B cell (primary cell): ENCODE results near the gene COBL. TPM values are rescaled to one million over a fixed set of nuclear protein-coding genes. Genes with fewer than 3 reads are reported as not detected.

Experiments used
- ATAC-seq: fragments of 200-7000 bp; cut with Tn5 transposase; one replicate; pipeline ENCODE4 v1.10.0; 2021; ENCODE audit warnings: low read depth, mild to moderate bottlenecking, moderate number of reproducible peaks, moderate library complexity
- CTCF ChIA-PET: fragments of 350-600 bp; sonication (Branson Sonifier 250); formaldehyde crosslinking; loops from one replicate; lab custom pipeline; 2021; ENCODE audit warnings: antibody characterized with exemption, inconsistent platforms; lab: Charles Lee
- POLR2A ChIA-PET: fragments of 350-600 bp; sonication (Branson Sonifier 250); formaldehyde crosslinking; loops from one replicate; lab custom pipeline; 2021; ENCODE audit warnings: antibody characterized with exemption; lab: Charles Lee
- DNase-seq: peaks from one replicate; pipeline ENCODE4 v3.0.0; 2013
- H2AFZ ChIP-seq: 2 replicates; pipeline ENCODE4 v1.6.1; 2012; ENCODE audit warnings: mild to moderate bottlenecking, low read depth, low read length; ENCODE audit not compliant: insufficient read depth, poor library complexity, severe bottlenecking
- H3K27ac ChIP-seq, 2 donors: 1 replicate in 1 of 2; 2 replicates in 1 of 2; pipeline ENCODE4 v1.5.1; 2012 to 2013; ENCODE audit warnings: low read length in 2 of 2, mild to moderate bottlenecking in 2 of 2, moderate library complexity in 1 of 2
- H3K27me3 ChIP-seq, 4 experiments: fragments of 200-600 bp in 1 of 4; sonication (generic) in 1 of 4; replicated peaks in 1 of 4; 1 replicate in 2 of 4; 2 replicates in 2 of 4; pipeline versions ENCODE4 v1.6.1 to v1.7.0; 2013 to 2016; ENCODE audit warnings: low read length in 3 of 4, mild to moderate bottlenecking in 2 of 4, mixed read lengths in 1 of 4, moderate library complexity in 1 of 4; ENCODE audit not compliant: insufficient read depth in 4 of 4, control insufficient read depth in 3 of 4; ENCODE audit errors: control extremely low read depth in 1 of 4
- H3K36me3 ChIP-seq, 2 experiments: replicated peaks in 1 of 2; 1 replicate in 1 of 2; 2 replicates in 1 of 2; pipeline versions ENCODE4 v1.6.1 to v1.7.1; 2013; ENCODE audit warnings: low read length in 1 of 2; ENCODE audit not compliant: insufficient read depth in 2 of 2, control insufficient read depth in 1 of 2; ENCODE audit errors: control extremely low read depth in 1 of 2, extremely low read depth in 1 of 2
- H3K4me1 ChIP-seq, 2 donors: fragments of 200-600 bp in 1 of 2; sonication (generic) in 1 of 2; 1 replicate in 1 of 2; 2 replicates in 1 of 2; pipeline versions ENCODE4 v1.5.1 to v1.6.1; 2013 to 2017; ENCODE audit warnings: low read length in 2 of 2; ENCODE audit not compliant: control insufficient read depth in 2 of 2, insufficient read depth in 2 of 2
- H3K4me2 ChIP-seq: replicated peaks from 2 replicates; pipeline ENCODE3; 2012; ENCODE audit warnings: mild to moderate bottlenecking, low read depth, low read length; ENCODE audit not compliant: poor library complexity, severe bottlenecking
- H3K4me3 ChIP-seq, 5 experiments: fragments of 200-600 bp in 1 of 5; sonication (generic) in 1 of 5; 1 replicate in 3 of 5; 2 replicates in 2 of 5; pipeline versions ENCODE4 v1.5.1 to v1.7.0; 2011 to 2016; ENCODE audit warnings: low read length in 4 of 5, mild to moderate bottlenecking in 4 of 5, low read depth in 2 of 5, control low read depth in 1 of 5, moderate library complexity in 1 of 5; ENCODE audit not compliant: insufficient read depth in 1 of 5; ENCODE audit errors: control extremely low read depth in 1 of 5, extremely low read depth in 1 of 5
- H3K79me2 ChIP-seq: fragments of 200-600 bp; sonication (generic); one replicate; pipeline ENCODE4 v1.6.0; 2016; ENCODE audit warnings: low read length; ENCODE audit not compliant: control insufficient read depth, insufficient read depth
- H3K9ac ChIP-seq: fragments of 200-600 bp; sonication (generic); 2 replicates; pipeline ENCODE4 v1.6.1; 2017; ENCODE audit warnings: mild to moderate bottlenecking, low read length, moderate library complexity
- H3K9me3 ChIP-seq, 3 donors: one replicate each; pipeline versions ENCODE4 v1.6.1 to v1.7.1; 2013; ENCODE audit warnings: low read length in 2 of 3; ENCODE audit not compliant: control insufficient read depth in 2 of 3, insufficient read depth in 1 of 3; ENCODE audit errors: control extremely low read depth in 1 of 3
- H4K20me1 ChIP-seq: 2 replicates; pipeline ENCODE4 v1.6.0; 2012; ENCODE audit warnings: mild to moderate bottlenecking, low read length; ENCODE audit not compliant: insufficient read depth, control insufficient read depth, poor library complexity, severe bottlenecking
- H3K27ac Mint-ChIP-seq: one replicate; pipeline ENCODE4 v1.8.0; 2021; ENCODE audit warnings: mixed read lengths
- H3K27me3 Mint-ChIP-seq: one replicate; pipeline ENCODE4 v1.8.0; 2021; ENCODE audit warnings: mixed read lengths
- H3K4me1 Mint-ChIP-seq: one replicate; pipeline ENCODE4 v1.8.0; 2021; ENCODE audit warnings: mixed read lengths
- H3K4me3 Mint-ChIP-seq: one replicate; pipeline ENCODE4 v1.8.0; 2021; ENCODE audit warnings: mixed read lengths
- H3K9me3 Mint-ChIP-seq: one replicate; pipeline ENCODE4 v1.8.0; 2022; ENCODE audit warnings: mixed read lengths; ENCODE audit not compliant: insufficient read depth
- EZH2 ChIP-seq: IDR thresholded peaks from 2 replicates; pipeline ENCODE4 v1.6.1; 2012; ENCODE audit warnings: borderline replicate concordance, low read depth, mild to moderate bottlenecking, moderate library complexity, low read length; ENCODE audit not compliant: insufficient read depth, poor library complexity, severe bottlenecking
- WGBS: methylation state at CpG from one replicate; pipeline ENCODE4 v1.1.5; 2013; ENCODE audit warnings: missing lambda C conversion rate; ENCODE audit not compliant: insufficient coverage; 5-methylcytosine and 5-hydroxymethylcytosine counted together
- intact Hi-C: fragments of 100-400 bp; cut with micrococcal nuclease; formaldehyde crosslinking; loops from one replicate; pipeline ENCODE4 v1.10.0; 2022
- polyA plus RNA-seq: library from polyadenylated mRNA; depleted of rRNA; stranded (reverse); fragments of >200 nt; gene quantifications from 2 replicates; pipeline ENCODE4 v1.2.3, GENCODE V29; 2012
- total RNA-seq, 2 donors: library from RNA; stranded (reverse); fragments of 120-200 nt in 1 of 2; gene quantifications; 1 replicate in 1 of 2; 2 replicates in 1 of 2; pipeline versions ENCODE4 v1.2.3 to v1.2.4, GENCODE V29; 2013 to 2022
- TF ChIP-seq, protein P1 (sequence below): fragments of 200-600 bp; IDR thresholded peaks from one replicate; pipeline ENCODE4 v1.8.0; 2022; ENCODE audit warnings: antibody characterized with exemption, mild to moderate bottlenecking

The COBL gene
- total and polyA plus RNA-seq, 2 donors (not counting 1 experiment from before 2014, with no cell fraction given): not detected

DNA sequence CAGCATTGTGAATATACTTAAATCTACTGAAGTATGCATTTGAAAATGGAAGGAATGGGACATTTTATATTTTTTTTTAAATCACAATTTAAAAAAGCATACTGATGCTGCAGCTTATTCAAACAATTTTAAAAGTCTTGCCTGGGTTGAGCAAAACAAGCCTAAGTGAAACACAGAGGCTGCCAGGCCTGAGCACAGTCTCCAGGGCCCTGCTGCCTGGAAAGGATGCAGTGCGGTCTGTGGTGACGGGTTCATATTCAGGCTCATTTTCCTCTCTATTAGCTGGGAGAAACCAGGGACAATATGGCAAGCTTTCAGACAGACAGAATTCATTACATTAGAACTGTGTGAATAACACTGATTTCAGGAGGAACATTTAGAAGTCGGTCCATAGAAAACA is 251.9 kb downstream of the COBL start:
- intact Hi-C loops: no loop called here
- CTCF ChIA-PET: no interaction called here
- no peak overlapping the region for H3K4me2 ChIP-seq
- no peak for DNase-seq
- no peak for ATAC-seq
- H2AFZ ChIP-seq: no peak overlapping the region
- no peaks in the 10 kb centered on the region for H4K20me1 ChIP-seq
- no peaks in the 10 kb centered on the region for H3K9me3 Mint-ChIP-seq
- H3K4me3 ChIP-seq: no peak overlapping the region
- H3K27me3 ChIP-seq: no peaks in the 10 kb centered on the region
- H3K9me3 ChIP-seq: no peaks in the 10 kb centered on the region
- TF ChIP-seq EZH2: no peak
- TF ChIP-seq, protein P1, sequence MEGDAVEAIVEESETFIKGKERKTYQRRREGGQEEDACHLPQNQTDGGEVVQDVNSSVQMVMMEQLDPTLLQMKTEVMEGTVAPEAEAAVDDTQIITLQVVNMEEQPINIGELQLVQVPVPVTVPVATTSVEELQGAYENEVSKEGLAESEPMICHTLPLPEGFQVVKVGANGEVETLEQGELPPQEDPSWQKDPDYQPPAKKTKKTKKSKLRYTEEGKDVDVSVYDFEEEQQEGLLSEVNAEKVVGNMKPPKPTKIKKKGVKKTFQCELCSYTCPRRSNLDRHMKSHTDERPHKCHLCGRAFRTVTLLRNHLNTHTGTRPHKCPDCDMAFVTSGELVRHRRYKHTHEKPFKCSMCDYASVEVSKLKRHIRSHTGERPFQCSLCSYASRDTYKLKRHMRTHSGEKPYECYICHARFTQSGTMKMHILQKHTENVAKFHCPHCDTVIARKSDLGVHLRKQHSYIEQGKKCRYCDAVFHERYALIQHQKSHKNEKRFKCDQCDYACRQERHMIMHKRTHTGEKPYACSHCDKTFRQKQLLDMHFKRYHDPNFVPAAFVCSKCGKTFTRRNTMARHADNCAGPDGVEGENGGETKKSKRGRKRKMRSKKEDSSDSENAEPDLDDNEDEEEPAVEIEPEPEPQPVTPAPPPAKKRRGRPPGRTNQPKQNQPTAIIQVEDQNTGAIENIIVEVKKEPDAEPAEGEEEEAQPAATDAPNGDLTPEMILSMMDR: no peak
- H3K4me1 Mint-ChIP-seq: no peaks in the 10 kb centered on the region
- POLR2A ChIA-PET: no interaction called here
- no peak overlapping the region for H3K9ac ChIP-seq
- no peaks in the 10 kb centered on the region for H3K36me3 ChIP-seq
- H3K27ac ChIP-seq: no peak overlapping the region
- 100% methylated on average over 2 of the region's 3 CpGs for WGBS
- no peak overlapping the region for H3K4me3 Mint-ChIP-seq
- no peaks in the 10 kb centered on the region for H3K4me1 ChIP-seq
- no peaks in the 10 kb centered on the region for H3K79me2 ChIP-seq
- H3K27ac Mint-ChIP-seq: no peak overlapping the region
- no peaks in the 10 kb centered on the region for H3K27me3 Mint-ChIP-seq

DNA sequence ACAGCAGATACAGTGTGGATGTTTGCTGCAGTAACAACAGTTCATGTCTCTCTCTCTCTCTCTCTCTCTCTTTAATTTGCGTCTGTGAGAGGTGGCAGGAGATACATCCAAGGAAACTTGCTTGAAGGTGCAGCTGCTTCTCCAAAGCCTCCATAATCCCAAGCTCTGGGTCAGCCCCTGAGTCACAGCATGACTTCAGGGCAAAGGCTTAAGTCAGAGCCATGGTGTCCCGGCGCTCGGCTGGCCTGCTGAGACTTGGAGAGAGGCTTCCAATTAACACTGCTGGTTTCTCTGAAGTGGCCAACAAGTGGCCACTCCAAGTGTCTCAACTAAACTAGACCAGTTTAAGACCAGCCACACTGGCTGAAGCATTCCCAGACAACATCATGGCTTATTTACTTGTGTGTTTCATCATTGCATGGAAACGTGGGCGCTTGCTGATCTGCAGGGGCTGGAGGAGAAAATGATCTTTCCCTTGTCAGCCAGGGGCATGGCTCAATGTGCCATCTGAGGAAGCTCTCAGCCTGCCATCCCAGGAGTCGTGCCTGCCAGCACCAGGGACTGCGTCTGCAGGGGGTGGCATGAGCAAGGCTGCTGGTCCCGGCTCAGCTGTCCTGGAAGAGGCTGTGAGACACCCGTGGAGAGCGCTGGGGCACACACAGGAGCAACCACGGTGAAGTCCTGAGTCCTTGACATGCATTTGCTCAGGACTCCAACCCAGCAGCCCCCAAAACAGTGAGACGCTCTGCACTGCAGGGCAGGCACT is 254.2 kb downstream of the COBL start:
- Histone ChIP-seq H3K9me3 (no peaks in the 10 kb centered on the region), H3K79me2 (no peaks in the 10 kb centered on the region), H3K36me3 (no peaks in the 10 kb centered on the region), H3K9ac (no peak overlapping the region), H3K4me2 (no peak overlapping the region), H3K4me3 (no peak overlapping the region), H3K4me1 (no peaks in the 10 kb centered on the region), H3K27me3 (no peaks in the 10 kb centered on the region), H3K27ac (no peak overlapping the region), H4K20me1 (no peaks in the 10 kb centered on the region), H2AFZ (no peak overlapping the region)
- H3K4me3 Mint-ChIP-seq: no peak overlapping the region
- TF ChIP-seq EZH2: no peak
- TF ChIP-seq, protein P1: no peak
- ChIA-PET CTCF (no interaction called here), POLR2A (no interaction called here)
- H3K27ac Mint-ChIP-seq: no peak overlapping the region
- H3K27me3 Mint-ChIP-seq: no peaks in the 10 kb centered on the region
- 90% methylated on average over 12 of the region's 13 CpGs for WGBS
- ATAC-seq (no peak), DNase-seq (no peak)
- H3K4me1 Mint-ChIP-seq: no peaks in the 10 kb centered on the region
- intact Hi-C loops: no loop called here
- H3K9me3 Mint-ChIP-seq: no peaks in the 10 kb centered on the region
